Activated T-cell treated with anti-CD3 and anti-CD28 coated beads for 48 hours (primary cell): ENCODE results near the gene DHRS2.
"Not testable (repeated sequence)": the region's sequence is repeated elsewhere in the genome, so short reads cannot be mapped to it uniquely, and the experiment has no call there.

ENCODE experiments used
- DNase-seq: peaks from one replicate; pipeline ENCODE4 v3.0.0-alpha.2; 2020; ENCODE audit warnings: low read depth

DHRS2 gene, protein sequence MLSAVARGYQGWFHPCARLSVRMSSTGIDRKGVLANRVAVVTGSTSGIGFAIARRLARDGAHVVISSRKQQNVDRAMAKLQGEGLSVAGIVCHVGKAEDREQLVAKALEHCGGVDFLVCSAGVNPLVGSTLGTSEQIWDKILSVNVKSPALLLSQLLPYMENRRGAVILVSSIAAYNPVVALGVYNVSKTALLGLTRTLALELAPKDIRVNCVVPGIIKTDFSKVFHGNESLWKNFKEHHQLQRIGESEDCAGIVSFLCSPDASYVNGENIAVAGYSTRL

DNA sequence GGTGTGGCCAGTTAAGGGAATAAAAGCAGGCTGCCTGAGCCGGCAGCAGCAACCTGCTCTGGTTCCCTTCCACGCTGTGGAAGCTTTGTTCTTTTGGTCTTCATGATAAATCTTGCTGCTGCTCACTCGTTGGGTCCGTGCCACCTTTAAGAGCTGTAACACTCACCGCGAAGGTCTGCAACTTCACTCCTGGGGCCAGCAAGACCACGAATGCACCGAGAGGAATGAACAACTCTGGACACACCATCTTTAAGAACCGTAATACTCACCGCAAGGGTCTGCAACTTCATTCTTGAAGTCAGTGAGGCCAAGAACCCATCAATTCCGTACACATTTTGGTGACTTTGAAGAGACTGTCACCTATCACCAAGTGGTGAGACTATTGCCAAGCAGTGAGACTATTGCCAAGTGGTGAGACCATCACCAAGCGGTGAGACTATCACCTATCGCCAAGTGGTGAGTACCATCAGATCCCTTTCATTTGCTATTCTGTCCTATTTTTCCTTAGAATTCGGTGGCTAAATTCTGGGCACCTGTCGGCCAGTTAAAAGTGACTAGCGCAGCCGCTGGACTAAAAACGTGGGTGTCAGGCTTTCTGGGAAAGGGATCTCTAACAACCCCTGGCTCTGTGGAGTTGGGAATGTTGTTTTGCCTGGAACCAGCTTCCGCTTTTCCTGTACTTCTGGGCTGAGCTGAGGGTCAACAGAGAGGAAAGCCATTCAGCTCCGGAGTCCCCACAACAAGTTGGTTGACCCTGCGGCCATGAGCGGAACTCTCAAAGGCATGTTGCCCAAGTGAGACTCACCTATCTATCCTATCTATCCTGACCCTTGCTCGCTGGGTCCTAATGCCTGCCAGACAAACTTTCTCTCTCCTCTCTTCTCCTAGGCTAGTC lies at the start of gene DHRS2:
TSS of gene DHRS2 (plus strand) at position 48 of the 895 bp plus-strand sequence. CDS start 2,501 bp downstream, outside the sequence.
- DNase-seq, result no peak

DNA sequence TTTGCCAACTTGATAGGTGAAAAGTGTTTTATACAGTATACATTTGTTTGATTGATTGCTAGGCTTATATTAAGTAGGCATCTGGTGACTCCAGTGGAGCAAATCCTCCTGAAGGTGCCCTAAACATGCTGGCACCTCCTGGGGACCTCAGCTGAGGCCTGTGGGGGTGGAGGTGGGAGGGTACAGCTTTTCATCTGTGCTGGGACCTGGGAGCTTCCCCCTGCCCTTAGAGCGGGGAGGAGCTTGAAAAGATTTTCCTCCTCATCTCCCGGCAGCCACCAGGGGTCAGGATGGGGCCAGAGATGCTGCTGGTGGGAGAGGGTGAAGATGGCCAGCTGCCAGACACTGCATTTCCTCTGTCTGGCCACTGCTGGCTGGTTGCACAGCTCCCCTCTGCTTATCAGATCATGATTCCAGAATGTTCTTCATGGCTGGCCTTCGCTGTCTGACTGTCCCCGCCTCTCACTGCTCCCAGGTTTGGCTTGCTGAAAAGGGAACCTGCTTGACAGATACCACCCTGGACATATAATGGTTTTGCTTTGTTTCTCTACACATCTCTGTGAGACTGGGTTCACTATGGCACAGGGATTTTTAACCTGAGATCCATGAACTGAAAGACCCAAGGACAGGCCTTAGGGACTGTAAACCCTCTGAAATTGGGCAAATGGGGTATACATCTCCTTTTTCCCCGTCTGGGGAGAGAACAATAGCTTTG lies 47.1 kb upstream of the DHRS2 start:
- peak; percentile 81 for DNase-seq

DNA sequence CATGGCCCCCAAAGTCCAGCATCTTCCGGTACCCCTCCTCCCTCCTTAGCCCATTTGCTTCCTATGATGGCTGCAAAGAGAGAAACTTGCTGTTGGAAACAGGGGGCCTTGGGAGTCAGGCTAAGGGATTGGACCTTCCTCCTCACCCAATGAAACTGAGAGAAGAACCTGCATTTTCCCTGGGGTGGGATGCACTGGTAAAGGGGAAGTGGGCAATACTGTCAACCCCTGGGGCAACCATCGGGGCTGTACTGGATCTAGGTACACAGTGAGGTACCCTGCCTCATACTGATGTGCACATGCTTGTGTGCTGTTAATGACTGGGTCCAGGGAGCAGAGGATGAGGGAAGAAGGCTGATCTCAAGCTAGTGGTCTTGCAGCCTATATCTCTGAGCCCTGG lies 46.6 kb upstream of the DHRS2 start:
- DNase-seq, result no peak

DNA sequence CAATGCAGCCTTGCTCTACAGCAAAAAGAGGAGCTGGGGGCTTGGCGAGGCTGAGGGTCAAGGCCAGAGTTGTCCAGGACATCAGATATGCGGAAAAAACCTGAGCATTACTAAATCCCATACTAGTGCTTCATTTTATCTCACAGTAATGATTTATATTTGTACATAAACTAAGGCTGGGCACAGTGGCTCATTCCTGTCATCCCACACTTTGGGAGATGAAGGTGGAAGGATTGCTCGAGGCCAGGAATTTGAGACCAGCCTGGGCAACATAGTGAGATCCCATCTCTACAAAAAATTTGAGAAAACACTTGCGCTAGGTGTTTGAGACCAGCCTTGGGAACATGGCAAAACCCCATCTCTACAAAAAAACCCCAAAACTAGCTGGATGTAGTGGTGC lies 46.0 kb upstream of the DHRS2 start:
- no peak for DNase-seq

DNA sequence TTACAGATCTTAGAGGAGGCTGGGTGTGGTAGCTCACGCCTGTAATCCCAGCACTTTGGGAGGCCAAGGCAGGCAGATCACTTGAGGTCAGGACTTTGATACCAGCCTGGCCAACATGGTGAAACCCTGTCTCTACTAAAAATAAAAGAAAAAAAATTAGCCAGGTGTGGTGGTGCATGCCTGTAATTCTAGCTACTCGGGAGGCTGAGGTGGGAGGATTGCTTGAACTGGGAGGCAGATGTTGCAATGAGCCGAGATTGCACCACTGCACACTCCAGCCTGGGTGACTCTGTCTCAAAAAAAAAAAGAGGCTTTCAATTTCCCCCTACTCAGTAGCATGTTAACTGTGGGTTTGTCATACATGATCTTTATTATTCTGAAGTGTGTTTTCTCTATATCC lies 42.0 kb upstream of the DHRS2 start:
- not testable (repeated sequence) for DNase-seq

DNA sequence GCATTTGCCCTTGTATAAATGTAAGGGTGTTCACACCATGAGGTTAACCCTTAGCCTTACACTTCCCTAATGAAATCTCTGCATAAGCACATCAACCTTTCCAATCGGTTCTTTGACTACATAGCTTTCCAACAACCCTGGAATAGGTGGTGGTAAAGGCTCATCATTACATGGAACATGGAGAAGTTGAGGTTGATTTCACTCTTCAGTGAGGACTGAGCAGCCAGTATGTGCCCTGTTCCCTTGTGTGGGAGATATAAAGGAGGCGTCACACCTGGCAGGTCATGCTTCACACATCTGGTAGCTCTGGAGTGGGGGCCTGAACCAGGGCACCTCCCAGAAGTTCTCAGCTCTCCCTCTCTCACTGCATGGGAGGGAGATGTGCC lies 35.8 kb upstream of the DHRS2 start:
- no peak for DNase-seq

DNA sequence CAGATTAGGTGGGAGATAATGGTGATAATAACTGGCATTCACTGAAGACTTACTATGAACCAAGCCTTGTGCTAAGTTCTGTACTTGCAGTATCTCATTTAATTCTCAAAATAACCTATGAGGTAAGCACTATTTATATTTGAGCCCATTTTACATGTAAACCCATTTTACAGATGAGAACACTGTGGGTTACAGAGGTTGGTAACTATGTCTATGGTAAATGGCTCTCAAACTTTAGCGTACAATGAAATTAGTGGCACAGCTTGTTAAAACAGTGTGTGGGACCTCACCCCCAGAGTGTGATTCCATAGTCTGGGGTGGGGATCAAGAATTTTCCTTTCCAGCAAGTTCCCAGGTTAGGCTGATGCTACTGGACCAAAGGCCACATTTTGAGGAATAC lies 35.4 kb upstream of the DHRS2 start:
- no peak for DNase-seq

DNA sequence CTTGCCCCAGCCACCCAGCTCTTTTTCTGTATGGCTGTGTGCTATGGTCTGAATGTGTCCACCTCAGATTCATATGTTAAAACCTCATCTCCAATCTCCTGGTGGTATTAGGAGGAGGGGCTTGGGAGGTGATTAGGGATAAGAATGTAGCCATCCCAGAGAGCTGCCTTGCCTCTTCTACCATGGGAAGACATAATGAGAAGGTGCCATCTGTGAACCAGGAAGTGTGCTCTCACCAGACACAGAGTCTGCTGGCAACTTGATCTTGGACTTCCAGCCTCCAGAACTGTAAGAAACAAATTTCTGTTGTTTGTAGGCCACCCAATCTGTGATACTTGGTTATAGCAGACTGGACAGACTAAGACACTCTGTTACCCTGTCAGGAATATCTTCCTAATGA lies 34.7 kb upstream of the DHRS2 start:
- DNase-seq, result no peak

DNA sequence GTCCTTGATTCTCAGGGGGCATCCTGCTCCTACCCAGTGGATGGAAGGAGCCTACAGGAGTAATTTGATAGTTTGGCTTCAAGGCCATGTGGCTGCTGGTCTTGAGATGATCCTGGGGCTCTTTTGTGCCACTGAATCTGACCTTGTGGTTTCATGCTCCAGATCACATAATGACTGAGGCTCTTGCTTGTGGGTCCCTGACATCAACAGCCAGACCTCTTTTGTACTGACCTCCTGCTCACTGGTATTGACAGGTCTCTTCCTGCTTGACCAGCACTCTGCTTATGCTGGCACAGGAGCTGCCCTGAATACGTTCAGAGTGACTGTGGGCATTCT lies 34.4 kb upstream of the DHRS2 start:
- DNase-seq, result no peak

DNA sequence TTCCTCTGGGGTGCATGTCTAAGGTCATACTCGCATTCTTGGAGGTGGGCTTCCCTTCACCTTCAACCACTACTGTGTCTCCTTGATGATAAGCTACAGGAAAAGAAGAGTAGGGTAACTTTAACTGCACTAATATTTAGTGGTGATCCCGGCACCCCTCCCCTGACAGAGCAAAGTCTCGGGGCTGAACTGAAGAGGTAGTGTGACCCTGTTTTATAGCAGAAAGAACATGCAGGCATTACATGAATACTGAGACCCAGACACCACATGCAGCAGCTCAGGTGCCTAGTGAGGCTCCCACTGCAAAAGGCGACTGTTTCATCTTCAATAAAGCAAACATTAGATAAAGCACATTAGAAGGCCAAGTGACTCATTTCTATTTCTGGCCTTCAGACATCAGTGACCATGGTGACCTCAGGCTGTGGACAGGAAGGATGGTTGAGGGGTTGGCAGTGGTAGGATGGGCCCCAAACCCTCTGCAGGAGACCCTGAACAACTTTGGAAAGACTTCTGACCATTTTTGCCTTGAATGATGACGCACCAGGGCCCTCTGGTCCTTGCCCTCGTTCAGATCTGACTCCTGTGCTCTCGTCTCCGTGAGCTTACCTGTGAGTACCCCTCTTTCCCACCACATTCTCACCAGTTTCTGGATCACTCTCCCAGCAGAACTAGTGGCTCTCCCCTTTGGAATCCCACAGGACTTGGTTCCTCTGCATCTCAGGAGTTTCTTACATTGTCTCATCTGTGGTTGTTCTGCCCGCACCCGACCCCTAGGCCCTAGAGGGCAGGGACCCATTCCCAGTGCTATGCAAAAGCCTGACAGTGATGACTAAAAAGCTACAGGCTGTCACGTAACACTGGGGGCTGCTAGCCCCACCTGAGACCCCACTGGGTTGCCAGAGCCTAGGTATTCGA lies 33.7 kb upstream of the DHRS2 start:
- no peak for DNase-seq

DNA sequence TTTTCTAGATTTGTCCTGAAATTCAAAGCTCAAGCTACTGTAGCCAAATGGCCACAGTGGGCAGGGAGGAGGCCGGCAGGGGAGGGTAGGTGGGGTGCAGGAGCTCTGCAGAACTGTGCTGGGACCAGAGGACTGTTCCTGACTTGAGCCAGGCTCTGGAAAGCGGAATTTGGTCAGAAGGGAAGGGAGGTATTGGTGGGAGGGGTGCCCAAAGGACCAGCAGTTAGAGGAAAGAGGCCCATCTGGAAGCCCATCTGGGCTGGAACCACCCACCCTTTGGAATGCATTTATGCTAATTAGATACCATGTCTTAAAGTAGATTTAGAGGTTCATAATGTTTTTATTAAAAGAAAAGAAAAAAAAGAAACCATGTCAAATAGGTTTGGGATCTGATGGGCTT lies 33.1 kb upstream of the DHRS2 start:
- no peak for DNase-seq

DNA sequence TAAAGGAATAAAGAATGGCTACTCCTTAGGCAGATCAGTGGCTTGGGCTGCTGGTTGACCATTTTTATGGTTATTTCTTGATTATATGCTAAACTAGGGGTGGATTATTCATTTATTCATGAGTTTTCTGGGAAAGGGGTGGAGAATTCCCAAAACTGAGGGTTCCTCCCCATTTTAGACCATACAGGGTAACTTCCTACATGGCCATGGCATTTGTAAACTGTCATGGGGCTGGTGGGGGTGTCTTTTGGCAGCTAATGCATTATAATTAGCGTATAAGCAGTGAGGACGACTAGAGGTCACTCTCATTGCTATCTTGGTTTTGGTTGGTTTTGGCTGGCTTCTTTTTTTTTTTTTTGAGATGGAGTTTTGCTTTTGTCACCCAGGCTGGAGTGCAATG lies 32.0 kb upstream of the DHRS2 start:
- DNase-seq, result no peak

DNA sequence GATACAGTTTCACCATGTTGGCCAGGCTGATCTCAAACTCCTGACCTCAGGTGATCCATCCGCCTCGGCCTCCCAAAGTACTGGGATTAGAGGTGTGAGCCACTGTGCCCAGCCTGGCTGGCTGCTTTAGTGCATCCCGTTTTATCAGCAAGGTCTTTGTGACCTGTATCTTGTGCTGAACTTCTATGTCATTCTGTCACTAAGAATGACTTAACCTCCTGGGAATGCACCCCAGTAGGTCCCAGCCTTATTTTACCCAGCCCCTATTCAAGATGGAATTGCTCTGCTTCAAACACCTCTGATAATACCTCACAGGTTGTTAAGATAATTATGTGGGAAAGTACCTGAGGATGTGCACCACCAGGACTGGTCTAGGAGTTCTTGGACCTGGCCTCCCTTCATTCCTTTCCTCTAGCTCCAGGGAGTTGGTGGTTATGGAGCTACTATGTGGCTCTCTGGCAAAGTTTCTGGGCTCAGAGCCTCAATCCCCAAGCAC lies 31.4 kb upstream of the DHRS2 start:
- no peak for DNase-seq

DNA sequence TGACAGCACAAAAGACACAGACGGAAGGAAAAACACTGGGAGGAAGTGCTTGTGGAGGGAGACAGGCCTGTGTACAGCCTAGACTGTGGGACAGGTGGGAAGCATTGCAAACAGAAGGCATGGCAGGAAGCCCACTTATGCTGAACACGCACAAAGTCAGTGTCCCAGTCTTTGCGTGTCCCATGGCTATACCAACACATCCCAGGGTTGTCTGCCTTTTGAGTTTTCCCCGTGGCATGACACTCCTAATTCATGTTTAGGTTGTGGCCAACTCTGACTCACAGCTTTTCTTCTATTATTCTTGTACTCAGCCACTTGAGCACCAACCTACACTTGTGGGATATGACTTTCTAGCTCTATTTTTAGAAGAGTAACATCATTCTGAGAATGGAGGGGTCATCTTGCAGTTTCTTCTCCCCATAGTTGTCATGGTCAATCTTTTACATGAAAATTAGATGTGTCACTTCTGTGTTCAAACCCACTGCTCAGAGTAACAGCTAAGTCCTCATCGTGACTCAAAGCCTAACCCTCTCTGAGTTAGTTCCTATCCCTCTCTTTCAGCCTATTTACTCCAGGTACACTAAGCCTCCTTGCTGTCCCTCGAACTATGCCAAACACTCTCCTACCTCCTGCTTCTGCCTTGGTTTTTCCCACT lies 30.1 kb upstream of the DHRS2 start:
- DNase-seq, result peak; percentile 15

DNA sequence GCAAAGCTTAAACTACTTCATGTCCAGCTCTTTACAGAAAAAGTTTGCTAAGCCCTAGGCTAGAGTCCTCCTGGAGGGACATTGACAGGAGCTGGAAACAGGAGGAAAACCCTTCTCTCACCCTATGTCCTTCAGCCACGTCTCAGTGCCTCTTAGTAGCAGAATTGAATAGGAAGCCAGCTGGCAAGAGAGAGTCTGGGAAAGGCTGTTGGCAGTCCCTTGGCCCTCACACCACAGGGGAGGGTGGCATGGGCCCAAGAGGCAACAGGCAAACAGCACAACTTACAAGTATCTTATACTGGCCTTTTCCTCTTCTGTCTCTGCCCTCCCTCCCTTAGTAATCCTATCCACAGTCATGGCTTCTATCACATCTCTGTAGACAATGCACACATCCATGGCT lies 27.7 kb upstream of the DHRS2 start:
- DNase-seq, result no peak

DNA sequence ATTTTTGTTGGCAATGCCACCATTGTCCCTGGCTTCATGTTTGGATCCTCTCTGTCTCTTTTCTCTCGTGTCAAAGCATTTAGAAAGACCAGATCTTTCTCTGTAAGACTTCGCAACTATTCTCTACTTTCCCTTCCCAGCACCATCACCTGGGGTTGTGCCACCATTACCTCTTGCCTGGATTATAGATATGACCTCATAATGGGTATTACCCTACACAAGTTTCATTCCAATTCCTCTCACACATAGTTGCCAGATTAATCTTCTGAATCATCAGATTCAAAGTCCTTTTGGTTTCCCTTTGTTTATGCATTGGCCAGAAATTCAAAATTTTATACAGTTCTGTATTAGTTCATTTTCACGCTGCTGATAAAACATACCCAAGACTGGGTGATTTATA lies 27.2 kb upstream of the DHRS2 start:
- DNase-seq, result no peak

DNA sequence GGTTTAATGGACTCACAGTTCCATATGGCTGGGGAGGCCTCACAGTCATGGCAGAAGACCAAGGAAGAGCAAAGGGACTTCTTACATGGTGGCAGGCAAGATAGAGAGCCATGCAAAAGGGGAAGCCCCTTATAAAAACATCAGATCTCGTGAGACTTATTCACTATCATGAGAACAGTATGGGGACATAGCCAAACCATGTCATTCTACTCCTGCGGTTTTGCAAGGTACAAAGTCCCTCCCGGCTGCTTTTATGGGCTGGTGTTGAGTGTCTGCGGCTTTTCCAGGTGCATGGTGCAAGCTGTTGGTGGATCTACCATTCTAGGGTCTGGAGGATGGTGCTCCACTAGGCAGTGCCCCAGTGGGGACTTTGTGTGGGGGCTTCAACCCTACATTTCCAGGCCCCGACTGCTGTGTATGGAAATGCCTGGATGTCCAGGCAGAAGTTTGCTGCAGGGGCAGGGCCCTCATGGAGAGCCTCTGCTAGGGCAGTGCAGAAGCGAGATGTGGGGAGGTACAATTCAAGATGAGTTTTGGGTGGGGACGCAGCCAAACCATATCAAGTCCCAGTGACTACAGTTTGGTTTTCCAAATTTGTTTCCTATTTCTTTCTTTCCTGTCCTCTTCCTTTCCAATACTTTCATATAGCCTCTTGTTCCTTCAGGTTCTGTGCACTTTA lies 26.6 kb upstream of the DHRS2 start:
- not testable (repeated sequence) for DNase-seq

DNA sequence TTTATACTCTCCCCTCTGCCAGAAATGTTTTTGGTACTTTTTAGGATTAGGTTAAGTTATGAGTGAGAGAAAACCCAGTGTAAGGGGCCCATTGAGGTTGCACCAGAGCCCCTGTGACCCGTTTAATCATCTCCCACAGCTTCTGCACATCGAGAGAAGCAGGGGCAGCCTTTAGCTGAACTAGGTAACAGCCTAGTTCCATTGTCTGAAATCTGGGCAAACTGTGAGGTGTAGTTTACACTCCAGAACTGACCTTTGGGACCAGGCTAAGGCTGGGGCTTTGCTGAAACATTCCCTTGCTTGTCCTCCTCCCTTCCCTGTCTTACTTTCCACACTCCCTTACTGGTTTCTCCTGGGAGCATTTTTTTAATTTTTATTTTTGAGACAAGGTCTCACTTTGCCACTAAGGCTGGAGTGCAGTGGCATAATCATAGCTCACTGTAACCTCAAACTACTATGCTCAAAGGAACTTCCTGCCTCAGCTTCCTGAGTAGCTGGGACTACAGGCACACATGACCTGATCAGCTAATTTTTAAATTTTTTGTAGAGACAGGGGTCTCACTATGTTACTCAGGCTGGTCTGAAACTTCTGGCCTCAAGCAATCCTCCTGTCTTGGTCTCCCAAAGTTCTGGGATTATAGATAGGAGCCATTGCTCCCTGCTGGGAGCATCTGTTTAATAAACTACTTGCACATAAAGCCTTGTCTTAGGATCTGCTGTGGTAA lies 25.9 kb upstream of the DHRS2 start:
- no peak for DNase-seq

DNA sequence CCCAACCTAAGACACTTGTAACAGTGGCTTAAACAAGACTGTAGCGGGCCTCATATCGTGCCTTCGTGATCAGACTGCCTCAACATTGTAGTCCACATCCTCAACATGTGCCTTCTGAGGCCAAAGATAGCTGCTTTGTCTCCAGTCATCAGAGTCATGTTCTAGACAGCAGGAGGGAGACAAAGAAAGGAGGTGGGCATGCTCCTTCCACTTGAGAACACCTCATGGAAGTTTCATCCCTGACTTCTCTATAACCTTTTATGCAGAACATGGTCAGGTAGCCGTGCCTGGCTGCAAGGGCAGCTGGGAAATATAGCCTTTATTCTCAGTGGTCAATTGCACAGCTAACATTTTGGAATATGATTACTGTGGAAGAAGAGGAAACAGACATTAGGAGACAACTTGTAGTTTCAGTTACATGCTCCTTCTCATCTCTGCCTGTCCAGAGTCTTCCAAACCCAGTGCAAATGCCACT lies 25.3 kb upstream of the DHRS2 start:
- no peak for DNase-seq

DNA sequence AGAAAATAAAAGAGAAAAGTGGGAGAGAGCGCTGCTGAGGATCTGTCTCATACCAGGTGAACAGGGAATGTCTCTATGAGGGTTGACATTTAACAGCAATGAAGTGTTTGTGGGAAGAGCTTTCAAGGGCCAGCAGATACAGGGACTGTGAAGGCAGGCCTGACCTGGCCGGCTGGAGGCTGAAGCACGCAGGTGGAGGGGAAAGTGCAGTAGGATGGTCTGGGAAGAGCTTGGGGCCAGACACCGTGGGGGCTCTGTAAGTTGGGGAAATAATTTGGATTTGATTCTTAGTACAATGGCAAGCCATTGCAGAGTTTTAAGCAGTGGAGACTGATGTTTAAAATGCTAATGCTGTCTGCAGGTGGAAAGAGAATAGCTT lies 23.8 kb upstream of the DHRS2 start:
- DNase-seq, result no peak
